DMS53 treated with DMSO at 0.1 percent for 48 hours (cell line): ENCODE results near the gene PAQR8.
A peak's percentile ranks its signal among the peaks of the same experiment; 100 is the strongest.
"Not testable (repeated sequence)": the region's sequence is repeated elsewhere in the genome, so short reads cannot be mapped to it uniquely, and the experiment has no call there.

ENCODE experiments used
- DNase-seq: peaks from one replicate; lab custom pipeline; 2025; ENCODE audit not compliant: unreplicated experiment; lab: John Stamatoyannopoulos, UW

Gene PAQR8

GRCh38 chr6:52405243-52405642 is 43.3 kb downstream of the PAQR8 start:
- no peak for DNase-seq

GRCh38 chr6:52407467-52407866 is 45.5 kb downstream of the PAQR8 start:
- DNase-seq, result peak; percentile 47

GRCh38 chr6:52409499-52409898 is 47.5 kb downstream of the PAQR8 start:
- DNase-seq, result no peak

GRCh38 chr6:52410979-52411378 is 49.0 kb downstream of the PAQR8 start:
- no peak for DNase-seq

- no peak for DNase-seq
These were observed 50.0 kb downstream of the PAQR8 start for GRCh38 chr6:52411911-52412310.

GRCh38 chr6:52415333-52415732 is 53.4 kb downstream of the PAQR8 start:
- DNase-seq, result no peak

- DNase-seq, result no peak
These were observed 54.1 kb downstream of the PAQR8 start for GRCh38 chr6:52415917-52416628.

- DNase-seq, result peak; percentile 48
These were observed 54.7 kb downstream of the PAQR8 start for GRCh38 chr6:52416629-52417151.

GRCh38 chr6:52417675-52418111 is 55.7 kb downstream of the PAQR8 start:
- DNase-seq, result peak; percentile 10

GRCh38 chr6:52418606-52419005 is 56.7 kb downstream of the PAQR8 start:
- no peak for DNase-seq

GRCh38 chr6:52419809-52420667 is 58.1 kb downstream of the PAQR8 start, which contains the start of gene EFHC1:
Gene EFHC1, plus strand, starts transcription at chr6:52420342. Its CDS starts 69 bp downstream, at chr6:52420411.
- peak; percentile 97 for DNase-seq

- peak; percentile 28 for DNase-seq
These were observed 58.9 kb downstream of the PAQR8 start for GRCh38 chr6:52420668-52421358.

GRCh38 chr6:52422156-52422555 is 60.2 kb downstream of the PAQR8 start:
- no peak for DNase-seq

GRCh38 chr6:52423448-52423847 is 61.5 kb downstream of the PAQR8 start:
- no peak for DNase-seq

GRCh38 chr6:52423971-52424381 is 62.0 kb downstream of the PAQR8 start:
- DNase-seq, result no peak

- DNase-seq, result no peak
These were observed 62.6 kb downstream of the PAQR8 start for GRCh38 chr6:52424513-52424912.

- no peak for DNase-seq
These were observed 64.7 kb downstream of the PAQR8 start for GRCh38 chr6:52426667-52427066.

GRCh38 chr6:52433294-52433693 is 71.3 kb downstream of the PAQR8 start:
- not testable (repeated sequence) for DNase-seq

- no peak for DNase-seq
These were observed 73.4 kb downstream of the PAQR8 start for GRCh38 chr6:52435345-52435744.

GRCh38 chr6:52438926-52439325 is 77.0 kb downstream of the PAQR8 start:
- no peak for DNase-seq

GRCh38 chr6:52454556-52454955 is 92.6 kb downstream of the PAQR8 start:
- DNase-seq, result no peak
